Colonic mucosa (tissue), 4 donors: Measurements from ENCODE around the gene UBE2F. TPM values are rescaled to one million over a fixed set of nuclear protein-coding genes. Genes with fewer than 3 reads are reported as not detected.

Experiments used
- DNase-seq: peaks from one replicate; pipeline ENCODE4 v3.0.0-alpha.2; 2020
- H3K27ac ChIP-seq: fragments of 200-600 bp; one replicate; pipeline ENCODE4 v1.8.0; 2021
- H3K27me3 ChIP-seq: fragments of 200-600 bp; one replicate; pipeline ENCODE4 v1.8.0; 2021
- H3K36me3 ChIP-seq: fragments of 200-600 bp; one replicate; pipeline ENCODE4 v1.8.0; 2021
- H3K4me1 ChIP-seq: fragments of 200-600 bp; one replicate; pipeline ENCODE4 v1.8.0; 2021; ENCODE audit warnings: mild to moderate bottlenecking
- H3K4me3 ChIP-seq: fragments of 200-600 bp; one replicate; pipeline ENCODE4 v1.8.0; 2021
- H3K9ac ChIP-seq, 2 donors: one replicate each; pipeline ENCODE4 v1.7.0; 2013; ENCODE audit warnings: control low read depth in 2 of 2, low read depth in 2 of 2, low read length in 2 of 2
- H3K9me3 ChIP-seq: fragments of 200-600 bp; one replicate; pipeline ENCODE4 v1.8.0; 2021
- intact Hi-C: fragments of 100-400 bp; cut with DNase I; formaldehyde crosslinking; loops from one replicate; pipeline ENCODE4 v1.14.1; 2022
- total RNA-seq, 2 donors: library from RNA; stranded (reverse); fragmentation: NEBNext Ultra II Directional in 1 of 2; extraction: Animal tissue kit (Norgen Biotek cat#: 25700) in 1 of 2; gene quantifications; one replicate each; pipeline ENCODE4 v1.2.1, GENCODE V29; 2021
- TF ChIP-seq, protein P1 (sequence below): fragments of 200-600 bp; IDR thresholded peaks from one replicate; pipeline ENCODE4 v1.8.0; 2022; ENCODE audit warnings: antibody characterized with exemption, mild to moderate bottlenecking
- donor health status: healthy.
- donor health status: DM: no; HTN: no; CAD: no.
- donor health status: DM: no; HTN: no; CAD: no.

UBE2F gene
- total RNA-seq, 2 donors from 2014 or later, result 51.8 to 54.7 TPM

GRCh38 chr2:238069877-238070276 is 103.1 kb downstream of the UBE2F start:
- DNase-seq, result no peak
- Histone ChIP-seq H3K36me3 (peaks cover 6% of the 10 kb centered on the region), H3K27ac (no peak overlapping the region)

GRCh38 chr2:238075397-238075796 is 108.6 kb downstream of the UBE2F start:
- H3K9ac ChIP-seq, result no peak overlapping the region
- DNase-seq, result no peak
- H3K27me3 ChIP-seq, result no peaks in the 10 kb centered on the region
- no peaks in the 10 kb centered on the region for H3K4me1 ChIP-seq
- intact Hi-C loops, result no loop called here
- TF ChIP-seq, protein P1, sequence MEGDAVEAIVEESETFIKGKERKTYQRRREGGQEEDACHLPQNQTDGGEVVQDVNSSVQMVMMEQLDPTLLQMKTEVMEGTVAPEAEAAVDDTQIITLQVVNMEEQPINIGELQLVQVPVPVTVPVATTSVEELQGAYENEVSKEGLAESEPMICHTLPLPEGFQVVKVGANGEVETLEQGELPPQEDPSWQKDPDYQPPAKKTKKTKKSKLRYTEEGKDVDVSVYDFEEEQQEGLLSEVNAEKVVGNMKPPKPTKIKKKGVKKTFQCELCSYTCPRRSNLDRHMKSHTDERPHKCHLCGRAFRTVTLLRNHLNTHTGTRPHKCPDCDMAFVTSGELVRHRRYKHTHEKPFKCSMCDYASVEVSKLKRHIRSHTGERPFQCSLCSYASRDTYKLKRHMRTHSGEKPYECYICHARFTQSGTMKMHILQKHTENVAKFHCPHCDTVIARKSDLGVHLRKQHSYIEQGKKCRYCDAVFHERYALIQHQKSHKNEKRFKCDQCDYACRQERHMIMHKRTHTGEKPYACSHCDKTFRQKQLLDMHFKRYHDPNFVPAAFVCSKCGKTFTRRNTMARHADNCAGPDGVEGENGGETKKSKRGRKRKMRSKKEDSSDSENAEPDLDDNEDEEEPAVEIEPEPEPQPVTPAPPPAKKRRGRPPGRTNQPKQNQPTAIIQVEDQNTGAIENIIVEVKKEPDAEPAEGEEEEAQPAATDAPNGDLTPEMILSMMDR, result no peak
- no peak overlapping the region for H3K27ac ChIP-seq
- no peaks in the 10 kb centered on the region for H3K9me3 ChIP-seq
- H3K4me3 ChIP-seq, result no peak overlapping the region
- H3K36me3 ChIP-seq, result no peaks in the 10 kb centered on the region

More at GRCh38 chr2:238069877-238070276, 103.1 kb downstream of the UBE2F start:
- H3K27me3 ChIP-seq, result no peaks in the 10 kb centered on the region
- H3K4me3 ChIP-seq, result no peak overlapping the region
- no peak overlapping the region for H3K9ac ChIP-seq
- H3K4me1 ChIP-seq, result no peaks in the 10 kb centered on the region
- intact Hi-C loops, result no loop called here
- TF ChIP-seq, protein P1, result no peak
- H3K9me3 ChIP-seq, result no peaks in the 10 kb centered on the region

- intact Hi-C loops, result no loop called here
- H3K27me3 ChIP-seq, result no peaks in the 10 kb centered on the region
- H3K9me3 ChIP-seq, result no peaks in the 10 kb centered on the region
- no peaks in the 10 kb centered on the region for H3K4me1 ChIP-seq
- no peak overlapping the region for H3K4me3 ChIP-seq
- TF ChIP-seq, protein P1, result no peak
- H3K36me3 ChIP-seq, result no peaks in the 10 kb centered on the region
- no peak for DNase-seq
- H3K9ac ChIP-seq, result no peak overlapping the region
- H3K27ac ChIP-seq, result no peak overlapping the region
Observed at GRCh38 chr2:238077292-238077691, 110.5 kb downstream of the UBE2F start.

- intact Hi-C loops, result no loop called here
- H3K4me1 ChIP-seq, result no peaks in the 10 kb centered on the region
- H3K27ac ChIP-seq, result no peak overlapping the region
- no peak overlapping the region for H3K9ac ChIP-seq
- H3K36me3 ChIP-seq, result no peaks in the 10 kb centered on the region
- no peak for DNase-seq
- H3K27me3 ChIP-seq, result no peaks in the 10 kb centered on the region
- TF ChIP-seq, protein P1, result no peak
- no peak overlapping the region for H3K4me3 ChIP-seq
- H3K9me3 ChIP-seq, result no peaks in the 10 kb centered on the region
Observed at GRCh38 chr2:238079874-238080327, 113.1 kb downstream of the UBE2F start.

- DNase-seq, result no peak
- TF ChIP-seq, protein P1, result no peak
Observed at GRCh38 chr2:238080518-238080917, 113.7 kb downstream of the UBE2F start.

More at GRCh38 chr2:238080518-238080917, 113.7 kb downstream of the UBE2F start:
- intact Hi-C loops, result no loop called here
- no peak overlapping the region for H3K9ac ChIP-seq
- no peaks in the 10 kb centered on the region for H3K36me3 ChIP-seq
- no peak overlapping the region for H3K4me3 ChIP-seq
- H3K4me1 ChIP-seq, result no peaks in the 10 kb centered on the region
- no peak overlapping the region for H3K27ac ChIP-seq
- no peaks in the 10 kb centered on the region for H3K27me3 ChIP-seq
- H3K9me3 ChIP-seq, result no peaks in the 10 kb centered on the region
